RWPE1 (cell line): ENCODE results near the gene PVALB.

Source experiments
- CTCF ChIA-PET: fragments of 350-600 bp; sonication (Branson Sonifier 250); formaldehyde crosslinking; extraction: SDS; loops from one replicate; lab custom pipeline; 2021; lab: Yijun Ruan, JAX
- POLR2A ChIA-PET: fragments of 400-600 bp; formaldehyde crosslinking; extraction: SDS; loops from one replicate; lab custom pipeline; 2020; ENCODE audit warnings: antibody characterized with exemption; ENCODE audit not compliant: low non-redundant PET; lab: Yijun Ruan, JAX
- DNase-seq: peaks from one replicate; pipeline ENCODE4 v3.0.0; 2012; ENCODE audit warnings: low spot score
- H3K27ac ChIP-seq: fragments of 450-650 bp; 2 replicates; pipeline ENCODE4 v1.5.1; 2017
- CTCF ChIP-seq: fragments of 450-650 bp; conservative IDR thresholded peaks from 2 replicates; pipeline ENCODE4 v1.5.1; 2017; ENCODE audit warnings: low read depth, mild to moderate bottlenecking

The PVALB gene

GRCh38 chr22:36809351-36809750 is 7.5 kb downstream of the PVALB start:
- no peak for DNase-seq
- no peak for TF ChIP-seq CTCF
- ChIA-PET CTCF (no interaction called here), POLR2A (no interaction called here)
- no peak overlapping the region for H3K27ac ChIP-seq

GRCh38 chr22:36808721-36809344 is 8.0 kb downstream of the PVALB start:
- CTCF ChIA-PET = no interaction called here
- no peak for DNase-seq
- no peak for TF ChIP-seq CTCF
- POLR2A ChIA-PET = no interaction called here
- no peak overlapping the region for H3K27ac ChIP-seq

GRCh38 chr22:36807627-36808026 is 9.2 kb downstream of the PVALB start:
- no peak overlapping the region for H3K27ac ChIP-seq
- POLR2A ChIA-PET = no interaction called here
- TF ChIP-seq CTCF = no peak
- CTCF ChIA-PET = no interaction called here
- DNase-seq = no peak

GRCh38 chr22:36806835-36807234 is 10.0 kb downstream of the PVALB start:
- no peak for DNase-seq
- ChIA-PET POLR2A (no interaction called here), CTCF (interaction anchor here (0.5 to 0.8 kb wide), 2 partner anchors 49 to 237 kb away, joined by 3 to 5 read pairs; no protein-coding TSS in a partner anchor)
- no peak overlapping the region for H3K27ac ChIP-seq
- TF ChIP-seq CTCF = no peak

GRCh38 chr22:36803358-36803757 is 13.5 kb downstream of the PVALB start:
- no peak overlapping the region for H3K27ac ChIP-seq
- ChIA-PET POLR2A (no interaction called here), CTCF (no interaction called here)
- TF ChIP-seq CTCF = no peak
- DNase-seq = no peak

GRCh38 chr22:36798674-36799066 is 18.2 kb downstream of the PVALB start:
- CTCF ChIA-PET = no interaction called here
- H3K27ac ChIP-seq = no peak overlapping the region
- POLR2A ChIA-PET = no interaction called here
- TF ChIP-seq CTCF = no peak
- no peak for DNase-seq
